GM19099 (cell line): ENCODE data around the gene RAB3A.

Experiments
- POLR2A ChIP-seq: IDR thresholded peaks from 3 replicates; pipeline ENCODE4 v1.6.1; 2011; ENCODE audit warnings: low read depth; ENCODE audit not compliant: insufficient read length; ENCODE audit errors: extremely low read depth

The RAB3A gene

DNA sequence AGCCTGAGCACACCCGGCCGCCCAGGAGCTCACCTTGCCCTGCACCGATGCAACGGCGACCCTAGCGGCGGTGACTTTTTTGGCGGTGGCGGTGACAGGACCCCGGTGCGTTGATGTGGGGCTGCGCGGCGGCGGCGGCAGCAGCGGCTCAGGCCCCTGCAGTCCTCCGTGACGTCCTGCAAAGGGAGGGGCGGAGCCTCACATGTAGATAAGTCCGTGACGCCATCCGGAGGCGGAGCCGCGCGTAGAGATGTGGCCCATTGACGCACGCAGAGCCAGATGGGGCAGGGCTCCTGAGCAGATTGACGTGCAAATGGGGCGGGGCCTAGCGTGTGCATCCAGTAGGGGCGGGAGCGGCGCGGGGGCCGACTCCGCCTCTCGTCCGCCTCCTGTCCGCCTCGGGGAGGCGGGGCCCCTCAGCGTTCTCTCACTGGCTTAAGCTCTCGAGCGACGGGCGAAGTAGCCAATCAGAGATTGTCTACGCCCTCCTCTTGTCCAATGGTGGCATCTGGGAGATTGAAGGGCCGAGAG is at the start of gene RAB3A:
Gene RAB3A (minus strand): TSS at position 180 of the 531 bp plus-strand sequence. CDS start 1,302 bp downstream, outside the sequence.
- peak; percentile 19 for TF ChIP-seq POLR2A

GRCh38 chr19:18253130-18253529 is 49.3 kb upstream of the RAB3A start:
- TF ChIP-seq POLR2A = no peak

DNA sequence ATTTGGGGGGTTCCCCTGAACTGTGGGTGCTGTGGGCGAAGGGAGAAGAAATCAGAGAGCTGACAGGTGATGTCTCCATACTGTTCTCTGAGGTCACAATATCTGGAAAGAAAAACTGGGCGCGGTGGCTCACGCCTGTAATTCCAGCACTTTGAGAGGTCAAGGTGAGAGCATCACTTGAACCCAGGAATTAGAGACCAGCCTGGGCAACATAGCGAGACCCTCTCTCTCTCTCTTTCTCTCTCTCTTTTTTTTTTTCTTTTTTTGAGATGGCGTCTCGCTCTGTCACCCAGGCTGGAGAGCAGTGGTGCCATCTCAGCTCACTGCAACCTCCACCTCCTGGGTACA is 48.5 kb upstream of the RAB3A start:
- TF ChIP-seq POLR2A = no peak

GRCh38 chr19:18251587-18252369 is 47.9 kb upstream of the RAB3A start:
- TF ChIP-seq POLR2A = no peak

DNA sequence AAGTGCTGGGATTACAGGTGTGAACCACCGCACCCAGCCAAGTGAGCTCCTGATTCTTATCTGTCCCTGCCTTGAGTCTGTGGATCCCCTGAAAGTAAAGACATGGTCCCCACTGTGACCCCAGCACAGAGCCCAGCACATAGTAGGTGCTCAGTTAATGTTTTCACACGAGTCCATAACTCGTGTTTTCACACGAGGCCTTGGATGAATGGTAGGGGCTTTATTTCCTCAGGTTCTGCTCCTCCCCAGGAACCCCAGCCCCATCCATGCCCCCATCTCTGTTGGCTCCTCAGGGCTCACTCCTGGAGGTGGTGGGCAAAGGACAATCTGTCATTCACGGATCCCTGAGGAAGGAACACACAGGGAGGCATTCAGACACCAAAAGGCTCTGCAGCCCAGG is 46.0 kb upstream of the RAB3A start:
- no peak for TF ChIP-seq POLR2A

- no peak for TF ChIP-seq POLR2A
Observed at GRCh38 chr19:18245297-18245696, 41.5 kb upstream of the RAB3A start.

- no peak for TF ChIP-seq POLR2A
Observed at GRCh38 chr19:18239303-18239702, 35.5 kb upstream of the RAB3A start.

GRCh38 chr19:18234194-18234593 is 30.4 kb upstream of the RAB3A start:
- no peak for TF ChIP-seq POLR2A

- TF ChIP-seq POLR2A = no peak
Observed at GRCh38 chr19:18233224-18233825, 29.5 kb upstream of the RAB3A start.

DNA sequence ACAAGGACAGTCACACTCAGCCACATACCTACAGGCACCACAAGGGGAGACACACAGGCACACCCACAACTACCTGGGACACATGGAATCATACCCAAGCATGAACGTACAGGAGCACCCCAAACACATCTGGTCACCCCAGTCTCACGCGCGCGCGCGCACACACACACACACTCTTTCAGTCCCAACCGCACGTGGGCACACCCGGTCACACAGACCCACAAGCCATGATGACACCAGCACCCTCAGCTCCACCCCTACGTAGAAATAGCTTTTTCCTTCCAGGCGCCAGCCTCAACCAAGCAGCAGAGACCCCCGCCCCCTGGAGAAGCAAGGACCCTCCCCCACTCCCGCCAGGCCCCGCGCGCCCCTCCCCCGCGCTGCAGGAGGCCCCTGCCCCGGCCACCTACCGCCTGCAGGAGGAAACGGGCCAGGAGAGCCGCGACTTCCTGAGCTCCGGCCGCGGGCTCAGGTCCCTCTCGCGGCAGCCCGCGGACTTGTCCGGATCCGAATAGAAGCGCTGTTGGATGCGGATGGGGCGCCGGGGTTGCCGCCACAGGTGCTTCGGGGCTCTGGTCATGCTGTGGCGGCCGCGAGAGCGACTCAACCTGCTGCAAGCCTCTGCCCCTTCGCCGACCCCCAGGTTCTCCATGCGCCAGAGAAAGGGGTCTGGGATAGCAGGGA is 28.8 kb upstream of the RAB3A start:
- no peak for TF ChIP-seq POLR2A

- TF ChIP-seq POLR2A = no peak
Observed at GRCh38 chr19:18231775-18232174, 27.9 kb upstream of the RAB3A start.

DNA sequence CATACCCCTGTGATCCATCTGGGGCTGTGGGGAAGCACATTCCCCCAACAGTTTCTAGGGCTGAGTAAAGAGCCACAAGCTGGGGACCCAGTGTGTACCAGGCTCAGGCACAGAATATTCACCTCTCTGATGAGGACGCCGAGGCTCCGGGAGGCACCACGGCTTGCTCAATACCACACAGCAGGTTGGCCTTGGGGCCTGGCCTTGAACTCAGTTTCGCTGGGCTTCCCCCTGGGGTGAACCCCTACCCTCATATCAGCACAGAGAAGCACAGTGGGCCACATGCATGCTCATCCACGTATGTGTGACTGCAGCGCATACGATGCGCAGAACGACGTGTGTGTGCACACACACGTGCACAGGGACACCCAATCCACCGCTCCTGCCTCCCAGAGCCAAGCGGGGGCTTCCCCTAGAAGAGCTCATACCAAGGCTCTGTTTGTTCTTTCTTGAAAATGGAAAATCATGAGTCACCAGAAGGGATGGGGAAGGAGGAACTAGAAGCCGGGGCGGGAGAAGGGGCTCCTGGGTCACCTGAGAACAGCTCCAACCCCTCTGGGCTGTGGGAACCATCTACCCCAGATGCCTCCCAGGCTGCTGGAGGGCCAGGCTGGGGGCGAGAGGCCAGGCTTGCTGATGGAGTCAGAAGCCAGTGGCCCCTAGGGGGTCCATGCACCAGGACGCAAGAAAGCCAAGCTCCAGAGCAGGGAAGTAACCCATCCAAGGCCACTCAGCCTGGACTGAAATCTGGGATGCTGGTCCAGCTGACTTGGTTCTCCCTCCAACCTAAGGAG is 27.3 kb upstream of the RAB3A start:
- no peak for TF ChIP-seq POLR2A

GRCh38 chr19:18229915-18230314 is 26.1 kb upstream of the RAB3A start:
- no peak for TF ChIP-seq POLR2A

- TF ChIP-seq POLR2A = no peak
Observed at GRCh38 chr19:18229474-18229873, 25.6 kb upstream of the RAB3A start.

- TF ChIP-seq POLR2A = no peak
Observed at GRCh38 chr19:18227781-18228271, 24.0 kb upstream of the RAB3A start.
